Cardiac muscle cell (in vitro differentiated cells and primary cell): Measurements from ENCODE around the gene KIF1C. TPM values are rescaled to one million over a fixed set of nuclear protein-coding genes. Genes with fewer than 3 reads are reported as not detected.

Experiments used
- DNase-seq, 2 donors: peaks; one replicate each; pipeline versions ENCODE4 v3.0.0 to v3.0.0-alpha.2; 2010 to 2017; ENCODE audit warnings: low read depth in 1 of 2, low spot score in 1 of 2
- H3K27ac ChIP-seq: fragments of 200-600 bp; sonication (generic); 2 replicates; pipeline ENCODE4 v1.5.1; 2016
- H3K27me3 ChIP-seq: fragments of 200-600 bp; sonication (generic); 2 replicates; pipeline ENCODE4 v1.6.0; 2016; ENCODE audit warnings: control low read depth
- H3K36me3 ChIP-seq: fragments of 200-600 bp; sonication (generic); 2 replicates; pipeline ENCODE4 v1.5.1; 2016; ENCODE audit warnings: control low read depth
- H3K4me1 ChIP-seq: fragments of 200-600 bp; sonication (generic); 2 replicates; pipeline ENCODE4 v1.8.1; 2017; ENCODE audit warnings: low read depth, mild to moderate bottlenecking, mixed run types
- H3K4me3 ChIP-seq: fragments of 200-600 bp; sonication (generic); 2 replicates; pipeline ENCODE4 v1.5.1; 2016; ENCODE audit warnings: mild to moderate bottlenecking
- H3K9me3 ChIP-seq: fragments of 200-600 bp; sonication (generic); 2 replicates; pipeline ENCODE4 v1.5.1; 2017; ENCODE audit warnings: low read depth, mild to moderate bottlenecking, control low read depth
- CTCF ChIP-seq: IDR thresholded peaks from 2 replicates; pipeline ENCODE4 v1.5.1; 2012; ENCODE audit warnings: low read depth, mild to moderate bottlenecking, low read length
- polyA plus RNA-seq: library from polyadenylated mRNA; unstranded; fragments of >200 nt; fragmentation: Nextera tagmentation; extraction: Ambion mirVana; gene quantifications from 2 replicates; pipeline ENCODE4 v1.2.1, GENCODE V29; 2016
- total RNA-seq: library from RNA; depleted of rRNA; stranded (reverse); fragments of >200 nt; gene quantifications from 2 replicates; pipeline ENCODE4 v1.2.3, GENCODE V29; 2016

The KIF1C gene
- total and polyA plus RNA-seq, 2 experiments from 2014 or later, result 65.8 to 67.1 TPM

- H3K4me3 ChIP-seq, result no peak overlapping the region
- H3K27ac ChIP-seq, result peak overlapping the region; percentile 96
- H3K36me3 ChIP-seq, result no peaks in the 10 kb centered on the region
- peaks cover 24% of the 10 kb centered on the region for H3K4me1 ChIP-seq
- H3K27me3 ChIP-seq, result no peaks in the 10 kb centered on the region
- no peak for TF ChIP-seq CTCF
- no peaks in the 10 kb centered on the region for H3K9me3 ChIP-seq
- no peak for DNase-seq
Observed at GRCh38 chr17:4970273-4970672, 27.5 kb upstream of the KIF1C start.

GRCh38 chr17:4971826-4972225 lies 25.9 kb upstream of the KIF1C start:
- Histone ChIP-seq H3K27ac (no peak overlapping the region), H3K4me3 (no peak overlapping the region), H3K36me3 (peaks cover 1% of the 10 kb centered on the region), H3K27me3 (no peaks in the 10 kb centered on the region), H3K9me3 (no peaks in the 10 kb centered on the region), H3K4me1 (peaks cover 24% of the 10 kb centered on the region)
- DNase-seq, result no peak
- TF ChIP-seq CTCF, result no peak

GRCh38 chr17:4972322-4972721 lies 25.4 kb upstream of the KIF1C start:
- Histone ChIP-seq H3K27me3 (no peaks in the 10 kb centered on the region), H3K4me3 (no peak overlapping the region), H3K27ac (no peak overlapping the region), H3K4me1 (peaks cover 24% of the 10 kb centered on the region), H3K9me3 (no peaks in the 10 kb centered on the region), H3K36me3 (peaks cover 6% of the 10 kb centered on the region)
- no peak for DNase-seq
- no peak for TF ChIP-seq CTCF

- no peaks in the 10 kb centered on the region for H3K9me3 ChIP-seq
- DNase-seq, result no peak
- TF ChIP-seq CTCF, result no peak
- no peak overlapping the region for H3K4me3 ChIP-seq
- H3K27ac ChIP-seq, result no peak overlapping the region
- no peaks in the 10 kb centered on the region for H3K27me3 ChIP-seq
- H3K4me1 ChIP-seq, result peaks cover 24% of the 10 kb centered on the region
- peaks cover 6% of the 10 kb centered on the region for H3K36me3 ChIP-seq
Observed at GRCh38 chr17:4972752-4973151, 25.0 kb upstream of the KIF1C start.

GRCh38 chr17:4973256-4974114 lies 24.3 kb upstream of the KIF1C start:
- H3K27ac ChIP-seq, result no peak overlapping the region
- no peak for DNase-seq
- TF ChIP-seq CTCF, result no peak
- no peaks in the 10 kb centered on the region for H3K9me3 ChIP-seq
- peaks cover 6% of the 10 kb centered on the region for H3K36me3 ChIP-seq
- no peaks in the 10 kb centered on the region for H3K27me3 ChIP-seq
- H3K4me3 ChIP-seq, result no peak overlapping the region
- peaks cover 24% of the 10 kb centered on the region for H3K4me1 ChIP-seq
